ENCODE measurements around the gene PLBD1.

DNA sequence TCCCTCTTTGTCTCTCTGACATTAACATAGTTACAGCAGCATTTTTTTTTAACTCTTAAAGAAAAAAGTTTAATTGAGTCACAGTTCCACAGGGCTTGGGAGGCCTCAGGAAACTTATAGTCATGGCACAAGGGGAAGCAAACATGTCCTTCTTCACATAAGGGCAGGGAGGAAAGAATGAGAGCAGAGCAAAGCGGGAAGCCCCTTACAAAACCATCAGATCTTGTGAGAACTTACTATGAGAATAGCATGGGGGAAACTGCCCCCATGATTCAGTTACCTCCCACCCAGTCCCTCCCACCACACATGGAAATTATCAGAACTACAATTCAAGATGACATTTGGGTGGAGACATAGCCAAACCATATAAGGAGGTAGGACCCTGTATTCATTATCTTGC lies 96.2 kb downstream of the PLBD1 start:
- no peak for TF ChIP-seq EZH2 (IDR thresholded peaks at IDR 0.05)
- TF ChIP-seq POLR2AphosphoS5 (IDR thresholded peaks at IDR 0.05; ENCODE audit: borderline replicate concordance, low read depth, low read length), result no peak
- TF ChIP-seq FOXP2 (optimal IDR thresholded peaks at IDR 0.05; ENCODE audit: control extremely low read depth, extremely low read length, insufficient read depth), result no peak

Measured in SK-N-MC (cell line).